Measurements from ENCODE around the gene FANCC.

DNA sequence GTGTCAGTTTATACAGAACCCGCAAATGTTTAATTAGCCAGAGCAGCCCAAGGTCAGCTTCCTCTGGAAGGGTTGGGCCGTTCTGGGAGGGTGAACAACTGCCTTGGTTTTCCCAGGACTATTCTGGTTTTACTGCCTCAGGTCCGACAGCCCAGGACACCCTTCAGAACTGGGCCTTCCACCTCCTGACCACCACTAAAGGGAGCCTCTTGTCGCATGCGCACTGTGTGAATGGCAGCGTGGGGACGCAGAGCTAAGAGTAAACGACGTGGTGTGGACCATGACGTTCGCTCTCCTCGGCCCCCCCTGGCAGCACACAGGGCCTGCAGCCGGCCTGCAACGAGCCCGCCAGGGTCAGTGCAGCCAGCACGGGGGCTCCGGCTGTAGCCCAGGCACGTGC lies 214.9 kb downstream of the FANCC start:
- no peak for TF ChIP-seq POLR2A (IDR thresholded peaks at IDR 0.05)
- TF ChIP-seq, protein P1, sequence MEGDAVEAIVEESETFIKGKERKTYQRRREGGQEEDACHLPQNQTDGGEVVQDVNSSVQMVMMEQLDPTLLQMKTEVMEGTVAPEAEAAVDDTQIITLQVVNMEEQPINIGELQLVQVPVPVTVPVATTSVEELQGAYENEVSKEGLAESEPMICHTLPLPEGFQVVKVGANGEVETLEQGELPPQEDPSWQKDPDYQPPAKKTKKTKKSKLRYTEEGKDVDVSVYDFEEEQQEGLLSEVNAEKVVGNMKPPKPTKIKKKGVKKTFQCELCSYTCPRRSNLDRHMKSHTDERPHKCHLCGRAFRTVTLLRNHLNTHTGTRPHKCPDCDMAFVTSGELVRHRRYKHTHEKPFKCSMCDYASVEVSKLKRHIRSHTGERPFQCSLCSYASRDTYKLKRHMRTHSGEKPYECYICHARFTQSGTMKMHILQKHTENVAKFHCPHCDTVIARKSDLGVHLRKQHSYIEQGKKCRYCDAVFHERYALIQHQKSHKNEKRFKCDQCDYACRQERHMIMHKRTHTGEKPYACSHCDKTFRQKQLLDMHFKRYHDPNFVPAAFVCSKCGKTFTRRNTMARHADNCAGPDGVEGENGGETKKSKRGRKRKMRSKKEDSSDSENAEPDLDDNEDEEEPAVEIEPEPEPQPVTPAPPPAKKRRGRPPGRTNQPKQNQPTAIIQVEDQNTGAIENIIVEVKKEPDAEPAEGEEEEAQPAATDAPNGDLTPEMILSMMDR (IDR thresholded peaks at IDR 0.05), result no peak
